Activated CD8-positive, alpha-beta T cell treated with anti-CD3 and anti-CD28 coated beads, Interleukin-2, amount 10 ng/mL, durations not matched to agents 7 days and 5 days (primary cell): ENCODE results near the gene ZCCHC24. TPM values are rescaled to one million over a fixed set of nuclear protein-coding genes. Genes with fewer than 3 reads are reported as not detected.
"Not testable (repeated sequence)": the region's sequence is repeated elsewhere in the genome, so short reads cannot be mapped to it uniquely, and the experiment has no call there.

ENCODE experiments used
- ATAC-seq: fragments of 150-1000 bp; cut with Tn5 transposase; one replicate; pipeline ENCODE4 v1.10.0; 2021; ENCODE audit warnings: moderate library complexity
- CTCF ChIA-PET: fragments of 350-600 bp; sonication (Branson Sonifier 250); formaldehyde crosslinking; loops from one replicate; lab custom pipeline; 2021; ENCODE audit warnings: antibody characterized with exemption; lab: Charles Lee
- POLR2A ChIA-PET: fragments of 350-600 bp; sonication (Branson Sonifier 250); formaldehyde crosslinking; loops from one replicate; lab custom pipeline; 2021; ENCODE audit warnings: antibody characterized with exemption; lab: Charles Lee
- DNase-seq: peaks from one replicate; pipeline ENCODE4 v3.0.0-alpha.2; 2020
- H3K27ac Mint-ChIP-seq: one replicate; pipeline ENCODE4 v1.8.0; 2021; ENCODE audit warnings: mild to moderate bottlenecking, mixed read lengths
- H3K27me3 Mint-ChIP-seq: one replicate; pipeline ENCODE4 v1.8.0; 2021; ENCODE audit warnings: low read depth, mixed read lengths
- H3K36me3 Mint-ChIP-seq: one replicate; pipeline ENCODE4 v1.8.0; 2021; ENCODE audit warnings: low read depth, mixed read lengths
- H3K4me1 Mint-ChIP-seq: one replicate; pipeline ENCODE4 v1.8.0; 2021; ENCODE audit warnings: low read depth, mixed read lengths
- H3K4me3 Mint-ChIP-seq: one replicate; pipeline ENCODE4 v1.8.0; 2021; ENCODE audit warnings: mild to moderate bottlenecking, mixed read lengths
- H3K9me3 Mint-ChIP-seq: one replicate; pipeline ENCODE4 v1.8.0; 2022; ENCODE audit warnings: mixed read lengths; ENCODE audit not compliant: insufficient read depth
- total RNA-seq, 2 experiments: library from RNA; stranded (reverse); gene quantifications; one replicate each; pipeline ENCODE4 v1.2.3, GENCODE V29; 2021

Gene ZCCHC24
- total RNA-seq, 2 experiments from 2014 or later, result 1.7 to 1.8 TPM

DNA sequence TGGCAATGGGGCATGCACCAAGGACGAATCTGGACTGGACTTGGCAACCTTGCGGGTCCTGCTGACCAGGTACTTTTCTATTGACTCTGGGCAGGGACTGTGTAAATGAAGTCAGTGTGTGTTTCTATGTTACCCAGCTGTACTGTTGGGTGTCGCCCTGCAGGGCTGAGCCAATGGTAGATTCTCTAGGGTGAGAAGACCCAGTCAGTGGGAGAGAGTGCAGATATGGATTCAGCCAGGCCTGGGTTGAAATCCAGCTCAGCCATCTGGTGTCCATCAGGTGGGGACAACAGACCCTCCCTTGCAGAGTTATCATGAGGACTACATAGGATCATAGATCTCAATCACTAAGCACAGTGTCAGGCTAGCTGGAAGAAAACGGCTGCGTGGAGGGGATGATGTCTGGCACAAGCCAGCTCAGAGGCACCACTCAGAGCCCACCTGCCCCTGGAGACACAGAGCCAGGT lies 103.1 kb downstream of the ZCCHC24 start:
- Mint-ChIP-seq H3K27me3 (no peaks in the 10 kb centered on the region), H3K9me3 (no peaks in the 10 kb centered on the region), H3K4me3 (no peak overlapping the region), H3K36me3 (no peaks in the 10 kb centered on the region), H3K27ac (no peak overlapping the region), H3K4me1 (peaks cover 37% of the 10 kb centered on the region)
- ChIA-PET POLR2A (interaction anchor here (1.1 to 13.3 kb wide), 2 partner anchors 23 to 126 kb away, joined by 4 to 162 read pairs; no protein-coding TSS in a partner anchor), CTCF (interaction anchor here (1.2 to 1.4 kb wide), 2 partner anchors 19 to 48 kb away, joined by 3 to 4 read pairs; no protein-coding TSS in a partner anchor)
- ATAC-seq (no peak), DNase-seq (no peak)

DNA sequence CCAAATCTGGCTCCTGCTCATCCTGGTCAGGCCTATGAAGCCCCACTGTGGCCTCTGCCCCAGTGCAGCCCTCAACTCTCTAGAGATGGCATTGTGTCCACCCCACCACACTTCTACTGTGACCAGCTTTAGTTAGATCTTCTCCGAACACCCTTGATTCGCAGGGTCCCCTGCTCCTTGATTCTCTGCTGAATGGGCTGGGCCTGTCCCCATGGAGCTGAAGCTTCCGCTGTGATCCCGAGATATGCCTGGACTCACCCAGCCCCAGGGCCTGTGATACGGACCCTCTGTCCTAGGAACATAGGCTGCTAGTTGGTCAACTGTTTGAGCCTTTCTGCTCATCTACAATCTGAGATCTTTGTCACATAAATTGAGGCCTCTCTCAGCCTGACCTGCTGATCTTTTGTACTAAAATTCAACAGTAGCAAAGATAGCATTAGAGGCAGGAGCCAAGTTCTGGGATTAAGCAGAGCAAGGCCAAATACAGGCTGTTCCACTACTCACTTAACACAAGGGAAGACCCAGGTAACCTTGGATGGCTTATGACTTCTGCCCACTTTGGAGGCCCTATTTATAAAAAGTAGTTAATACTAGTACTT lies 104.7 kb downstream of the ZCCHC24 start:
- POLR2A ChIA-PET, result no interaction called here
- H3K27ac Mint-ChIP-seq, result no peak overlapping the region

DNA sequence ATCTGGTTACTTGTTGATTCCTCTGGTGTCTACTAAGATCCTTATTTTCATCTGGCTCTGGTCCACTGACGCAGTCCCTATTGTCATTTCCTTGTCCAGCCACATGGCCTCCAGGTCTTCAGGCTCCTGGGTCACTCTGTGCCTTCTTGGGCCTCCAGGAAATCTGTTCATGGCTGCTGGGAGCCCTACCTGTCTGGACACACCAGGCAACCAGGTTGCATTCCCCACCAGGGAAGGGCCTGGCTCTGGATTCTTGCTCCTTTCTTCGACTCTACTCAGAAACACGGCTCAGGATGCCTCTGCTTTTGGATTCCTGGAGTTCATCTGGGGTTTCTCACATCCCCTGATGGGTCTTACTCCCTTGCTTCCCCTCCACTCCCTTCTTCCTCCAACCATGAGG lies 106.2 kb downstream of the ZCCHC24 start:
- Mint-ChIP-seq H3K4me1 (peaks cover 14% of the 10 kb centered on the region), H3K27me3 (no peaks in the 10 kb centered on the region), H3K36me3 (no peaks in the 10 kb centered on the region), H3K9me3 (no peaks in the 10 kb centered on the region), H3K27ac (no peak overlapping the region), H3K4me3 (no peak overlapping the region)
- DNase-seq (no peak), ATAC-seq (no peak)
- ChIA-PET CTCF (no interaction called here), POLR2A (no interaction called here)

More for the DNA sequence above, 104.7 kb downstream of the ZCCHC24 start:
- H3K4me1 Mint-ChIP-seq, result peaks cover 25% of the 10 kb centered on the region
- ATAC-seq (no peak), DNase-seq (no peak)
- CTCF ChIA-PET, result interaction anchor here (0.9 to 1.2 kb wide), 2 partner anchors 9 to 18 kb away, joined by 3 read pairs; no protein-coding TSS in a partner anchor
- no peaks in the 10 kb centered on the region for H3K27me3 Mint-ChIP-seq
- no peaks in the 10 kb centered on the region for H3K36me3 Mint-ChIP-seq
- H3K9me3 Mint-ChIP-seq, result no peaks in the 10 kb centered on the region
- H3K4me3 Mint-ChIP-seq, result no peak overlapping the region

DNA sequence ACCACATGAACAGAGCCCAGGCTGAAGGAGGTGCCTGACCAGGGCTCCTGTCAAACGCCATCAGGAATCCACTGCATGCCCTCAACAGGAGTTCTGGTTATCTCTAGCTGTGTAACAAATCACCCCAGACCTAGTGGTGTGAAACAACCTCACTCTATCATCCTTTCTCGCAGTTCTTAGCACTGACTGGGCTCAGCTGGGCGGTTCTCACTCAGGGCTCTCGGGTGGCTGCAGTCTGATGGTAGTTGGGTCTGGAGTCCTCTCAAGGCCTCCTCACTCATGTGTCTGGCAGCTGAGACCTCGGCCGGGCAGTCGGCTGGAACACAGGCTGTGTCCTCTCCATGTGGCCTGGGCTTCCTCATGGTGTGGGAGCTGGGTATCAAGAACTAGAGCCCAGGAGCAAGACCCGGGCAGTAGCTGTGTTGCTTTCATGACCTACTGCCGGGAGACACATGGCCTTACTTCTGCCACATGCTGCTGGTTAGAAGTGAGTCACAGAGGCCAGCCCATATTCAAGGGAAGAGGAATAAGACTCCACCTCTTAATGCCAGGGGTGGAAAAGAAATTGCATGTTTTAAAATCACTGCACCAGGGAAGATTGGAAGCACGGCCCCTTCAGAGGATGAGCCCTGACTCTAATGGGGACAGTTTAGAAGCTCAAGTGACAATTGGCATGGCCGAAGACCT lies 107.5 kb downstream of the ZCCHC24 start:
- DNase-seq, H3K4me1 Mint-ChIP-seq, ATAC-seq, POLR2A ChIA-PET, H3K36me3 Mint-ChIP-seq, H3K4me3 Mint-ChIP-seq, H3K27me3 Mint-ChIP-seq, H3K27ac Mint-ChIP-seq, H3K9me3 Mint-ChIP-seq: not testable (repeated sequence)
- CTCF ChIA-PET, result interaction anchor here (9.0 kb wide), 1 partner anchor 18 kb away, joined by 73 read pairs; no protein-coding TSS in a partner anchor

DNA sequence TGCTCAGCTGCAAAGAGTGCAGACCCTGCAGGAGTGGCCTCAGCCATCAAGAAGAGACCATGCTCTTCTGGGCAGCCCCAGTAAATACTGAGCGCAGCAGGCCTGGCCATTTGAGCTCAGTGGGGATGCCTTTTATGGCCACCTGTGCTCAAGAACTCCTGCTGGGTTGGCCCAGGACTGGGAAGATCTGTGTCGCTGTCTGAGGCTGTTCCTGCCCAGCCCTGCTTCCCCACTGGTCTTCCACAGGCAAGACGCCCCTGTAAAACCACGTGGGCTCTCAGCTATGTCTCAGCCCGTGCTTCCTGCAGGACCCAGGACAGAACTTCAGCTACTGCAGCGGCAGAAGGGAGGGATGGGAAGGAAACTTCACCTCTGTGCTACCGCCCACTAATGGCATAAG lies 108.7 kb downstream of the ZCCHC24 start:
- Mint-ChIP-seq H3K36me3 (peaks cover 2% of the 10 kb centered on the region), H3K4me1 (peaks cover 7% of the 10 kb centered on the region), H3K4me3 (no peak overlapping the region), H3K27ac (no peak overlapping the region), H3K9me3 (no peaks in the 10 kb centered on the region), H3K27me3 (no peaks in the 10 kb centered on the region)
- no peak for DNase-seq
- ChIA-PET CTCF (interaction anchor here (1.1 to 9.0 kb wide), 2 partner anchors 10 to 17 kb away, joined by 6 to 73 read pairs; partner anchors contain the start of gene PPIF), POLR2A (interaction anchor here (0.5 to 1.0 kb wide), 2 partner anchors 18 to 23 kb away, joined by 3 to 5 read pairs; no protein-coding TSS in a partner anchor)
- no peak for ATAC-seq

DNA sequence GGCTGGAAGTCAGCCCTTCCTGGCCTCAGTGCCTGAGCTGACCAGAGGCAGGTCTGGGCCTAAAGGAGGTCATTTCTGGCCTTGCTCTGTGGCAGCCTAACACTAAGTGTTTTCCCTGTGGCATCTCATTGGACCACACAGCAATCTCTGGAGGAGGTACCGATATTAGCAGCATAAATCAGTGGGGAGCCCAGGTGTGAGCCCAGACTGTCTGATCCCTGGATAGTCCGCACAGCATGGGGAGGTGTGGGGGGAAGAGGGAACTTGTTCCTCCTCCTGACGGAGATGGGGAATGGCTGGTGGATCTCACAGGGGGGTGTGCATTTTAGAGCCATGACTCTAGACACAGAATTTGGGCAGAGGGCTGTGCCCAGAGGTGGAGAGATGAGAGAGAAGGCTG lies 109.1 kb downstream of the ZCCHC24 start:
- POLR2A ChIA-PET, result interaction anchor here (1.0 kb wide), 1 partner anchor 18 kb away, joined by 3 read pairs; no protein-coding TSS in a partner anchor
- Mint-ChIP-seq H3K4me1 (peaks cover 12% of the 10 kb centered on the region), H3K36me3 (peaks cover 2% of the 10 kb centered on the region)

DNA sequence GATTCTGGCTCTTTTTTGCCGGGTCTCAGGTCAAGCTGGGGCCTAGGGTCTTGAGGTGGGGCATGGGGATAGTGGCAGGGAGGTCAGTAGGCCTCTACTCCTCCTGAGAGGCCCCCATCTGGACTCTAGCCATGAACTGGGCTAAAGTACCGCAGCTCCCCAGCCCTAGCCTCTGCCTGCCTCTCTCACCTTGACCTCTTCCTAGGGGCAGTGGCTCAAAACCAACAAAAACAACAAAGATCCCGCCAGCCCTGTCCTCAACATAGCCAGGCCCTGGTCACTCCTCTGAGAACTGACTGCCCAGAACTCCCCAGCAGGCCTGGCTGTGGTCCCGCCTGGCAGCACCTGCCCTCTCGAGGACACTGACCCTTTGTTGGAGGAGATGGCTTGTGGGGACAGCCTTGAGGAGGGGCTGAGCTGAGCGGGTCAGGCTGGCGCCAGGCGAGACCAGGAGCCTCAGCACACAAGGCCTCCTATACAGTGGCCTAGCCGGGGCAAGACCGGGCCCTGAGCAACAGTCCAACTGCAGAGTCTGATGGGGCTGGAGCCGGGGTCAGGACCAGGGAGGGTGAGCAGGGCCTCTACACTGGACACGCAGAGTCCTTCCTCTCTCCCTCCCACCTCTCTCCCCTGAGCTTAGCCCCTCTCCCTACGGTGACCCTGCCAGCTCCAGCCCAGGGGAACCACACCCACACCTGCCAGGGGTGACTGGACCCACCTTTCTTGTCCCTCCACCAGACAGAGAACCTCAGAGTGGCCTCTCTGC lies 109.8 kb downstream of the ZCCHC24 start:
- Mint-ChIP-seq H3K9me3 (no peaks in the 10 kb centered on the region), H3K4me1 (peaks cover 16% of the 10 kb centered on the region), H3K36me3 (peaks cover 2% of the 10 kb centered on the region), H3K4me3 (no peak overlapping the region), H3K27ac (no peak overlapping the region), H3K27me3 (no peaks in the 10 kb centered on the region)
- ATAC-seq, result no peak
- ChIA-PET CTCF (interaction anchor here (3.0 to 9.0 kb wide), 2 partner anchors 10 to 16 kb away, joined by 33 to 73 read pairs; partner anchors contain the start of gene PPIF), POLR2A (interaction anchor here (0.8 to 2.0 kb wide), 4 partner anchors 12 to 122 kb away, joined by 3 to 13 read pairs (median 5); partner anchors contain the start of gene PPIF)
- DNase-seq, result no peak

More for the DNA sequence above, 109.1 kb downstream of the ZCCHC24 start:
- DNase-seq, result no peak
- Mint-ChIP-seq H3K27ac (no peak overlapping the region), H3K9me3 (no peaks in the 10 kb centered on the region), H3K4me3 (no peak overlapping the region), H3K27me3 (no peaks in the 10 kb centered on the region)
- CTCF ChIA-PET, result interaction anchor here (1.1 to 9.0 kb wide), 2 partner anchors 10 to 16 kb away, joined by 6 to 73 read pairs; partner anchors contain the start of gene PPIF
- ATAC-seq, result no peak

DNA sequence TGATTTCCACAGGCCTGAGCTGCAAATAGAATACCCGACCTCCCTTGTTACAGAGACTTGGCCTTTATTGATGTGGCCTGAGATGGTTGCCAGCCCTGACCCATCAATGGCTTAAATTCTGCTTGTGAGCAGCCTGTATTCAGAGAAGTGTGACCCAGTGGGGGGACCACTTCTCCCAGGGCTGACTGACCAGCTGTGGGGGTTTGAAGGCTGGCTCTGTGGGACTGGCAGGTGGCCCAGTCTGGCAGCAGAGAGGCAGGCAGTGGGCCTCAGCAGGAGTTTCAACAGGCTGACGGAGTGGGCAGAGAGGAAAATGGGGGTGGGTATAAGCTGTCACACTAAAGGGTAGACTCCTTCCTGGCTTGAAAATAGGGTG lies 110.3 kb downstream of the ZCCHC24 start:
- ChIA-PET CTCF (interaction anchor here (1.2 to 9.0 kb wide), 3 partner anchors 11 to 39 kb away, joined by 4 to 73 read pairs (median 33); partner anchors contain the start of gene PPIF), POLR2A (interaction anchor here (0.8 to 2.0 kb wide), 6 partner anchors 9 to 853 kb away, joined by 3 to 13 read pairs (median 4); partner anchors contain the start of gene PPIF)
- no peak for ATAC-seq
- Mint-ChIP-seq H3K36me3 (peaks cover 2% of the 10 kb centered on the region), H3K27me3 (no peaks in the 10 kb centered on the region), H3K9me3 (no peaks in the 10 kb centered on the region), H3K4me1 (peaks cover 16% of the 10 kb centered on the region), H3K4me3 (no peak overlapping the region), H3K27ac (peak overlapping the region; percentile 40)
- DNase-seq, result no peak

DNA sequence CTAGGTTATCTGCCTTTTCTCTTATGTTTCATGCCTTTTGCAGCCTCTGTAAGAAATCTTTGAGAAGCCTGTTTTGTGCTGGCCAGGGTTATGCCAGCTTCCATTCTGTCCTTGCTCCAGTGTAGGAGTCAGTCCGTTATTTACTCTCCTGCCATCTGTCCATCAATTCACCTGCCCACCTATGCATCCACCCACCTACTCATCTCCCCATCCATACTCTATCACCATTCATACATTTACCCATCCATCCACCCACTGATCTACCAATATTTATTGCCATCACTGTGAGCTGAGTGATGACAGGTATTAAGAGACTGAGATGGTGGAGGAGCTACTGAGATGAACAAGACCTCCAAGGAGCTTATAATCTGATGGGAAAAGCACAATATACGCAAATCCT lies 110.9 kb downstream of the ZCCHC24 start:
- Mint-ChIP-seq H3K27me3 (no peaks in the 10 kb centered on the region), H3K4me3 (no peak overlapping the region), H3K36me3 (peaks cover 2% of the 10 kb centered on the region), H3K9me3 (no peaks in the 10 kb centered on the region), H3K4me1 (peaks cover 16% of the 10 kb centered on the region), H3K27ac (no peak overlapping the region)
- no peak for ATAC-seq
- ChIA-PET CTCF (interaction anchor here (1.2 to 9.0 kb wide), 3 partner anchors 11 to 40 kb away, joined by 4 to 73 read pairs (median 33); partner anchors contain the start of gene PPIF), POLR2A (interaction anchor here (0.6 to 2.0 kb wide), 7 partner anchors 9 to 853 kb away, joined by 3 to 13 read pairs (median 3); partner anchors contain the start of gene PPIF)
- DNase-seq, result no peak

DNA sequence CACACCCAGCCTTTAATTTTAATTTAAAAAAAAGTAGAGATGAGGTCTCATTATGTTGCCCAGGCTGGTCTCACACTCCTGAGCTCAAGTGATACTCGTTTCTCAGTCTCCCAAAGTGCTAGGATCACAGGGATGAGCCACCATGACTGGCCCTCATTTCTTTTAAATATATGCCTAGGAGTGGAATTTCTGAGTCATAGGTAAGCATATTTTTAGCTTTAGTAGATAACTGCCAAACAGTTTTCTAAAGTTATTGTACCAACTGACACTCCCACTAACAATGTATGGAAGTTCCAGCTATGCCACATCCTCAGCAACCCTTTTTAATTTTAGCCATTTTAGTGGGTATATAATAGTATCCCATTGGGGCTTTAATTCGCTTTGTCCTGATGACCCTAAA lies 111.9 kb downstream of the ZCCHC24 start:
- DNase-seq, result no peak
- no peak overlapping the region for H3K4me3 Mint-ChIP-seq

More for the DNA sequence above, 111.9 kb downstream of the ZCCHC24 start:
- no peak for ATAC-seq
- Mint-ChIP-seq H3K27ac (no peak overlapping the region), H3K27me3 (no peaks in the 10 kb centered on the region), H3K4me1 (peaks cover 16% of the 10 kb centered on the region), H3K36me3 (peaks cover 2% of the 10 kb centered on the region), H3K9me3 (no peaks in the 10 kb centered on the region)
- POLR2A ChIA-PET, result interaction anchor here (1.5 to 4.4 kb wide), 2 partner anchors 11 to 14 kb away, joined by 4 to 21 read pairs; partner anchors contain the start of gene PPIF
- CTCF ChIA-PET, result interaction anchor here (3.0 to 9.0 kb wide), 2 partner anchors 12 to 13 kb away, joined by 33 to 73 read pairs; partner anchors contain the start of gene PPIF
